A549 (cell line): ENCODE results near the gene PNPLA7.

ENCODE experiments used
- EHMT2 ChIP-seq: fragments of 200-600 bp; sonication (generic); IDR thresholded peaks from 2 replicates; pipeline ENCODE4 v1.6.1; 2016; ENCODE audit warnings: antibody characterized with exemption, low read depth, mild to moderate bottlenecking, moderate library complexity
- JUN ChIP-seq, 2 experiments: fragments of >200 bp; sonication (Bioruptor Twin); formaldehyde crosslinking; IDR thresholded peaks; 2 replicates in 1 of 2; 3 replicates in 1 of 2; pipeline ENCODE4 v1.6.1; 2016 to 2017
- NPAS2 ChIP-seq: fragments of 250-450 bp; sonication (Bioruptor Pico); IDR thresholded peaks from 2 replicates; pipeline ENCODE4 v1.8.0; 2022; ENCODE audit warnings: mild to moderate bottlenecking, moderate library complexity, borderline replicate concordance
- POLR2A ChIP-seq: IDR thresholded peaks from 2 replicates; pipeline ENCODE4 v1.6.1; 2012; ENCODE audit warnings: mild to moderate bottlenecking, low read length
- POLR2AphosphoS2 ChIP-seq: conservative IDR thresholded peaks from 2 replicates; pipeline ENCODE4 v1.6.1; 2012; ENCODE audit warnings: low read length, improper control_type of control experiment, inconsistent platforms
- SMC3 ChIP-seq: fragments of >200 bp; sonication (Bioruptor Twin); formaldehyde crosslinking; IDR thresholded peaks from 3 replicates; pipeline ENCODE4 v1.6.1; 2018; ENCODE audit warnings: inconsistent platforms
- SREBF2 ChIP-seq: fragments of 450-650 bp; IDR thresholded peaks from 2 replicates; pipeline ENCODE4 v1.6.1; 2014; ENCODE audit warnings: mild to moderate bottlenecking, moderate library complexity
- TF ChIP-seq, protein P1 (sequence below): fragments of >200 bp; sonication (Bioruptor Twin); formaldehyde crosslinking; IDR thresholded peaks from 3 replicates; pipeline ENCODE4 v1.5.1; 2016
- TF ChIP-seq, protein P2 (sequence below): fragments of 450-650 bp; IDR thresholded peaks from 2 replicates; pipeline ENCODE4 v1.6.1; 2014; ENCODE audit warnings: antibody characterized with exemption

DNA sequence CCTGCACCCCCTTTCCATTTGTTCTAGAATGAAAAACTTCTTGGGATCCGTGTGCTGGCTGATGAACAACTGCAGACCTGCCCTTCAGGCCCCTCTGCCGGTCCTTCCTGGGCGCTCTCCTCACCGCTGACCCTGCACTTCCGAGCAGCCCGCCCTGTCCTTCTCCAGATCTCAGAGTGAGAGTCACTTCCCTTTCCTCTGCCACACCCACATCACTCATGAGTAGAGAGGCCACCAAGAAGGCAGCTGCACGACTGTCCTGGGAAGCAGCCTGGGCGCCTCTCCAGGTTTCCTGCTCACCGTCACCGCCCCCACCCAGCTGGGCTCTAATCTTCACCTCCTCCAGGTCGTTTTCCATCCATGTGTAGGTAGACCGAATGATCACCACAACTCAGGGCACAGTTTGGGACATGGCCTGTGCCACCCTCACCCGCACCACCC is 56.1 kb downstream of the PNPLA7 start:
- TF ChIP-seq SMC3 (no peak), POLR2A (no peak), POLR2AphosphoS2 (no peak), EHMT2 (no peak), JUN (IDR thresholded peaks at IDR 0.05) (no peak), SREBF2 (no peak), NPAS2 (CRISPR knock-in tag) (no peak)
- TF ChIP-seq, protein P1, sequence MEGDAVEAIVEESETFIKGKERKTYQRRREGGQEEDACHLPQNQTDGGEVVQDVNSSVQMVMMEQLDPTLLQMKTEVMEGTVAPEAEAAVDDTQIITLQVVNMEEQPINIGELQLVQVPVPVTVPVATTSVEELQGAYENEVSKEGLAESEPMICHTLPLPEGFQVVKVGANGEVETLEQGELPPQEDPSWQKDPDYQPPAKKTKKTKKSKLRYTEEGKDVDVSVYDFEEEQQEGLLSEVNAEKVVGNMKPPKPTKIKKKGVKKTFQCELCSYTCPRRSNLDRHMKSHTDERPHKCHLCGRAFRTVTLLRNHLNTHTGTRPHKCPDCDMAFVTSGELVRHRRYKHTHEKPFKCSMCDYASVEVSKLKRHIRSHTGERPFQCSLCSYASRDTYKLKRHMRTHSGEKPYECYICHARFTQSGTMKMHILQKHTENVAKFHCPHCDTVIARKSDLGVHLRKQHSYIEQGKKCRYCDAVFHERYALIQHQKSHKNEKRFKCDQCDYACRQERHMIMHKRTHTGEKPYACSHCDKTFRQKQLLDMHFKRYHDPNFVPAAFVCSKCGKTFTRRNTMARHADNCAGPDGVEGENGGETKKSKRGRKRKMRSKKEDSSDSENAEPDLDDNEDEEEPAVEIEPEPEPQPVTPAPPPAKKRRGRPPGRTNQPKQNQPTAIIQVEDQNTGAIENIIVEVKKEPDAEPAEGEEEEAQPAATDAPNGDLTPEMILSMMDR, result no peak
- TF ChIP-seq, protein P2, sequence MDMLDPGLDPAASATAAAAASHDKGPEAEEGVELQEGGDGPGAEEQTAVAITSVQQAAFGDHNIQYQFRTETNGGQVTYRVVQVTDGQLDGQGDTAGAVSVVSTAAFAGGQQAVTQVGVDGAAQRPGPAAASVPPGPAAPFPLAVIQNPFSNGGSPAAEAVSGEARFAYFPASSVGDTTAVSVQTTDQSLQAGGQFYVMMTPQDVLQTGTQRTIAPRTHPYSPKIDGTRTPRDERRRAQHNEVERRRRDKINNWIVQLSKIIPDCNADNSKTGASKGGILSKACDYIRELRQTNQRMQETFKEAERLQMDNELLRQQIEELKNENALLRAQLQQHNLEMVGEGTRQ, result no peak
